GM19043 (cell line): ENCODE results near the gene TRAPPC12.
"Not testable (repeated sequence)": the region's sequence is repeated elsewhere in the genome, so short reads cannot be mapped to it uniquely, and the experiment has no call there.

Experiments used
- ATAC-seq: cut with Tn5 transposase; IDR thresholded peaks from one replicate; pipeline ENCODE4 v1.9.1; 2021; ENCODE audit warnings: low read depth; ENCODE audit not compliant: unreplicated experiment

Gene TRAPPC12

GRCh38 chr2:3379647-3380534, at the start of gene TRAPPC12:
Gene TRAPPC12, plus strand, starts transcription at chr2:3379694. Its CDS starts 7,930 bp downstream, at chr2:3387624.
- ATAC-seq = peak; percentile 68

GRCh38 chr2:3332133-3332532, 47.4 kb upstream of the TRAPPC12 start:
- ATAC-seq = no peak

DNA sequence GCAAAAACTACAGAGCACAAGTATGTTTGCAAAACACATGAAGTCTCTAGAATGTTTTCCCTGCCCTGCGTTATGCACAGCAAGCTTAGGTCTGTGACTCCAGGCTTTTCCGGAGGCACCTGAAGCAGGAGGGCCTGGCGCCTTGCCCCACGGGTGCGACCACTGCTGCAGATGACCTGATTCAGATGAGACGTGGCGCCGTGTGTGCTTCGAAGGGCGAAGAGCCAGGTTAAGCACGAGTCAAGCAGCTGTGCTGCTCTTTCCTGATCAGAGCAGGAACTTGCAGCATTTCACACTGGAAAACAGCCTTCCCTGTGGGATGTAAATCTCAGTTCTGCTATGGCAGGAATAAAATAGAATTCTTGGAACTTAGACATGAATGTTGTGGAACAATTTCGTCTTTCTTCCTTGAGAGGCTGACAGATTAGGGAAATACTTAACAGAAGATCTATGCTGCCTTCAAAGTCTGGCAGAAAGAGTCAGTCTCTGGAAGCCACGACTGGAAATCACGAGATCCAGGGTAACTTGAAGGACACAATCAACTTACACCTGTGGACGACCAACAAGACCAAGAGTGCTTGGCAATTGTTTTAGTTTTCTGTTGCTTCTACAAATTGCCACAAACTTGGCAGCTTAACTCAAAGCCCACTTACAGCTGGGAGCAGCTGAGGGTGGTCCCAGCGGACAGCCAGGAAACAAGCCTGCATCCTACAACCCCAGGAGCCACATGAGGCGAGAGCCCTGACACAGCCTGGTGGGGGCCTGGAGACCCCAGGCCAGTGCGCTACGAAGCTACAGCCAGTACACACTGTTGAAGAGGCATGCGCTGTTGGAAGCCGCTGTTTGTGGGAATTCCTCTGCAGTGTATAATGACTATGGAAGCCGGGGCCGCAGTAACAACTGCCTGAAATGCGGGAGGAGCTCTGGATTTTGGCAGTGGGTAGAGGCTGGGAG, 44.8 kb upstream of the TRAPPC12 start:
- ATAC-seq = no peak

GRCh38 chr2:3336844-3337243, 42.6 kb upstream of the TRAPPC12 start:
- ATAC-seq = no peak

GRCh38 chr2:3338340-3338739, 41.2 kb upstream of the TRAPPC12 start:
- no peak for ATAC-seq

DNA sequence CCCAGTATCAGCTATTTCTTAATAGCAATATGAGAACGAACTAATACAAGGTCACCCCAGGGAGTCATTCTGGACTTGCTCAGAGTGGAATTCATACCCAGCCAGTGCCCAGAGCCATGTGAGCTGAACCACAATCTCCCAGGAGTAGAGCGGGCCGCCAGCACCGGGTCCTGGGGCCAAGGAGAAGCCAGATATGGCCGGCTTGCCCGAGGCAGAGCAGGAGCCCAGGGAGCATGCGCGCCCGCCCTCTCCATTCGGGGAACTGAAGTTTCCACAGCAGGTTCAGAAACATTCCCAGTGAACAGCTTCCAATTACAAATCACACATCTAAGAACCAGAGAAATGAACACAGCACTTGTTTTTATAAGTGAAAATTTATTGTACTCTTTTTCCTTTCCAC, 39.4 kb upstream of the TRAPPC12 start:
- no peak for ATAC-seq

GRCh38 chr2:3341336-3341735, 38.2 kb upstream of the TRAPPC12 start:
- ATAC-seq = no peak

DNA sequence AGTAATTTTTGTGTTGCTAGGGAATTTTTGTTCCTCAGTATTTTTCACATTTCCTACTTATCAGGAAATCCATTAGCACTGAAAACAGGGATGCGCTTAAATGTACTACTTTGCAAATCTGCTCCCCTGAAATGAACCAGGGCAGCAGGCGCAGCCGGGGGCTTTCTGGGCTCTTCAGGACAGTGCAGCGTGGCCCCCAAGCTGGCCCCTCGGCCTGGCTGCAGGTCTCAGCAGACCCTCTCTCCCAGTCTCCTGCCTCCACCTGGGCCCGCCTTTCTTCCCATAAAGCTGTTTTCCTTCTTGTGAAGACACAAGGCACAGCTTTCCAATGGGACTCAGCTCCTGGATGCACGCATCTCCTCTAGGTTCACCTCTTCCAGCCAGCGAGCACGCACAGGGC, 37.2 kb upstream of the TRAPPC12 start:
- ATAC-seq = no peak

- ATAC-seq = no peak
Observed at GRCh38 chr2:3343012-3343411, 36.5 kb upstream of the TRAPPC12 start.

DNA sequence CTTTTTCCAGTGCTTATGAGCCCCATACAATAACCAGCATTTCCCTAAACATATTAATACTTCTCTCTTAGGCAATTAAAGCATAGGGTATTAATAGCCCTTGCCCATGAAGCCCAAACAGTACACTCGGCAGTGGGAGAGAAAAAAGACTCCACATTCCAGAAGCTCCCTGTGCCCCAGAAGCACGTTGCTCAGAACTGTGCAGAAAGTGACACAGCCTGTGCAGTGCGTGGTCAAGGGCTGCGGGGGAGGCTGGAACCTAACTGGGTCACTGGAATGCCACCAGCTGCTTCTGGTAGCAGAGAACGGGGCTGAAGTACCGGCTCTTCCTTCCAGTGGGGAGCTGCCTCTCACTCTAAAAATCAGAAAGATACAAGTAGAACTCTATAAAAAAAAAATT, 34.6 kb upstream of the TRAPPC12 start:
- ATAC-seq = no peak

DNA sequence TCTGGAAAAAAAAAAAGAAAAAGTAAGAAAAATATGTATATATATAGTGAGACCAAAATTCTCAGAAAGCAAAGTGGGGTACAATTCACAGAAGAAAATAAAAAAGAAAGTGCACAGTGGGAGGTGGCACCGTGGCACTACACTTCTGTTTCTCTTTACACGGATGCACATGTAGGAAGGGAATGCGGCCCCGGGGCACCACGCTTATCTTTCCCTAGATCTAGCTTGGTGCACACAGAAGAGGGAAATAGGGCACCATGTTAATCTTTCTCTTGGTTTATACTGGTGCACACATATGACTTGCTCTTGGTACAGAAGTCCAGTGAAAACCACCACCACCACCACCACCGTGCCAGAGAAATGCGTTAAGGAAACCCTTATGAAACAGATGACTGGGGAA, 33.9 kb upstream of the TRAPPC12 start:
- ATAC-seq = no peak

GRCh38 chr2:3348767-3349166, 30.7 kb upstream of the TRAPPC12 start:
- no peak for ATAC-seq

DNA sequence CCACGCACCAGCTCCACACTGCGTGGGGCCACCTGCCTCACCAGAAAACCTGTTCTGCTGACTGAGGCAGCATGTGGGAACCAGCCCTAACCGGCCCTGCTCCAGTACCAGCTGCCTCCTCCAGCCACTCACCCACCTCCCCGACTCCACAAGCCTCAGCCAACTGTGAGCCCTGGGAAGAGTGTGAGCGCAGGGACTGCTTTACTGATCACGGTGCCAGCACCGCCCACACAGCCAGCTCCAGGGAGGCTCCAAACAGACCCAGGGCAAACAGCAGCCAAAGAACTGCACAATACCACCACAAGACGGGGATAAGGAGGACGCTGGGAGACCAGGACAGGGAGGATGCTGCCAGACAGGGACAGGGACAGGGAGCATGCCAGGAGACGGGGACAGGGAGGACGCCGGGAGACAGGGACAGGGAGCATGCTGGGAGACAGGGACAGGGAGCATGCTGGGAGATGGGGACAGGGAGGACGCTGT, 30.2 kb upstream of the TRAPPC12 start:
- no peak for ATAC-seq

- no peak for ATAC-seq
Observed at GRCh38 chr2:3354986-3355385, 24.5 kb upstream of the TRAPPC12 start.

GRCh38 chr2:3355951-3356569, 23.4 kb upstream of the TRAPPC12 start:
- ATAC-seq = no peak

GRCh38 chr2:3356799-3357198, 22.7 kb upstream of the TRAPPC12 start:
- no peak for ATAC-seq

- not testable (repeated sequence) for ATAC-seq
Observed at GRCh38 chr2:3357446-3357845, 22.0 kb upstream of the TRAPPC12 start.

DNA sequence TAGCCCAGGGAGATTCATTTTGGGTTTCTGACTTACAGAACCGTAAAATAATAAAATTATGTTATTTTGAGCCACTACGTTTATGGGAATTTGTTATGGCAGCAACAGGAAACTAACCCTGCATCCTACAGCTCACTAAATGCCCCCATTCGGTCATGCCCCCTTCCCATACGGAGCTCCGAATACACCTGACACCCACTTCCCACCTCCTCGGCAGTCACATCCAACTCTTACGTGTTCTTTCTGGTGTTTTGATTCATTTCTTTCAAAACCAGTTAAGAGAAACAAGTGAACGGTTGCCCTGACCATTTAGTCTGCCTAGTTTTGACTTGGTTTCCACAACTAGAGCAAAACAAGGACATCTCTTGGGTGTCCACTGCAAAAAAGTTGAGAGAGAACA, 21.6 kb upstream of the TRAPPC12 start:
- ATAC-seq = no peak

GRCh38 chr2:3361518-3362389, 17.7 kb upstream of the TRAPPC12 start:
- ATAC-seq = no peak

- ATAC-seq = no peak
Observed at GRCh38 chr2:3365219-3365618, 14.3 kb upstream of the TRAPPC12 start.
